SU-DHL-6 (cell line): ENCODE data around the gene CATSPER1.

ENCODE experiments used
- H2AFZ ChIP-seq: fragments of 200-600 bp; sonication (generic); 2 replicates; pipeline ENCODE4 v1.6.1; 2014; ENCODE audit warnings: low read depth, mild to moderate bottlenecking, moderate library complexity, mixed read lengths, antibody characterized with exemption, low read length; ENCODE audit not compliant: severe bottlenecking
- H3F3A ChIP-seq: fragments of 200-600 bp; shearing (Covaris generic); 2 replicates; pipeline ENCODE4 v1.6.0; 2016; ENCODE audit warnings: antibody characterized with exemption, mild to moderate bottlenecking; ENCODE audit not compliant: insufficient read depth
- H3K27ac ChIP-seq: fragments of 200-600 bp; sonication (generic); 2 replicates; pipeline ENCODE4 v1.5.1; 2016; ENCODE audit warnings: low read depth, mild to moderate bottlenecking, low read length, moderate library complexity, mixed read lengths
- H3K27me3 ChIP-seq: fragments of 200-600 bp; sonication (generic), shearing (Covaris generic); 2 replicates; pipeline ENCODE4 v1.6.0; 2014; ENCODE audit warnings: mild to moderate bottlenecking, low read length
- H3K36me3 ChIP-seq: fragments of 200-600 bp; sonication (generic); 2 replicates; pipeline ENCODE4 v1.6.1; 2014; ENCODE audit warnings: mild to moderate bottlenecking, low read length, mixed read lengths
- H3K4me2 ChIP-seq: fragments of 300-600, 200-600 bp; shearing (Covaris generic), sonication (generic); 2 replicates; pipeline ENCODE4 v1.6.0; 2014; ENCODE audit warnings: low read length, low read depth, mild to moderate bottlenecking; ENCODE audit not compliant: poor library complexity, severe bottlenecking
- H3K4me3 ChIP-seq: fragments of 200-600 bp; sonication (generic); 2 replicates; pipeline ENCODE4 v1.5.1; 2014; ENCODE audit warnings: antibody characterized with exemption, low read length, mild to moderate bottlenecking, mixed read lengths; ENCODE audit not compliant: insufficient read depth, poor library complexity, severe bottlenecking
- H3K79me2 ChIP-seq: fragments of 200-600 bp; sonication (generic); 2 replicates; pipeline ENCODE4 v1.6.1; 2014; ENCODE audit warnings: mild to moderate bottlenecking, low read length, moderate library complexity; ENCODE audit not compliant: insufficient read depth
- H3K9ac ChIP-seq: fragments of 200-600 bp; sonication (generic); 2 replicates; pipeline ENCODE4 v1.7.0; 2014; ENCODE audit warnings: mild to moderate bottlenecking, low read length
- H3K9me2 ChIP-seq: fragments of 200-600 bp; sonication (generic); replicated peaks from 2 replicates; pipeline ENCODE4 v1.6.1; 2014; ENCODE audit warnings: low read length; ENCODE audit not compliant: insufficient read depth
- H3K9me3 ChIP-seq: fragments of 200-600 bp; sonication (generic); 2 replicates; pipeline ENCODE4 v1.6.1; 2014; ENCODE audit warnings: low read length, mixed read lengths; ENCODE audit not compliant: insufficient read depth
- H4K20me1 ChIP-seq: fragments of 200-600 bp; sonication (generic); 2 replicates; pipeline ENCODE4 v1.6.1; 2014; ENCODE audit warnings: low read depth, mild to moderate bottlenecking, antibody characterized with exemption, low read length, moderate library complexity, mixed read lengths
- EZH2phosphoT487 ChIP-seq: fragments of 200-600 bp; sonication (generic), shearing (Covaris generic); conservative IDR thresholded peaks from 2 replicates; pipeline ENCODE4 v1.6.1; 2018; ENCODE audit warnings: mild to moderate bottlenecking, antibody characterized with exemption, low read length, moderate library complexity, mixed read lengths
- TF ChIP-seq, protein P1 (sequence below): fragments of 200-600 bp; sonication (generic); IDR thresholded peaks from one replicate; pipeline ENCODE4 v1.5.1; 2017; ENCODE audit warnings: antibody characterized with exemption, mild to moderate bottlenecking, low read length, moderate library complexity; ENCODE audit not compliant: insufficient read depth, poor library complexity, severe bottlenecking

CATSPER1 gene

DNA sequence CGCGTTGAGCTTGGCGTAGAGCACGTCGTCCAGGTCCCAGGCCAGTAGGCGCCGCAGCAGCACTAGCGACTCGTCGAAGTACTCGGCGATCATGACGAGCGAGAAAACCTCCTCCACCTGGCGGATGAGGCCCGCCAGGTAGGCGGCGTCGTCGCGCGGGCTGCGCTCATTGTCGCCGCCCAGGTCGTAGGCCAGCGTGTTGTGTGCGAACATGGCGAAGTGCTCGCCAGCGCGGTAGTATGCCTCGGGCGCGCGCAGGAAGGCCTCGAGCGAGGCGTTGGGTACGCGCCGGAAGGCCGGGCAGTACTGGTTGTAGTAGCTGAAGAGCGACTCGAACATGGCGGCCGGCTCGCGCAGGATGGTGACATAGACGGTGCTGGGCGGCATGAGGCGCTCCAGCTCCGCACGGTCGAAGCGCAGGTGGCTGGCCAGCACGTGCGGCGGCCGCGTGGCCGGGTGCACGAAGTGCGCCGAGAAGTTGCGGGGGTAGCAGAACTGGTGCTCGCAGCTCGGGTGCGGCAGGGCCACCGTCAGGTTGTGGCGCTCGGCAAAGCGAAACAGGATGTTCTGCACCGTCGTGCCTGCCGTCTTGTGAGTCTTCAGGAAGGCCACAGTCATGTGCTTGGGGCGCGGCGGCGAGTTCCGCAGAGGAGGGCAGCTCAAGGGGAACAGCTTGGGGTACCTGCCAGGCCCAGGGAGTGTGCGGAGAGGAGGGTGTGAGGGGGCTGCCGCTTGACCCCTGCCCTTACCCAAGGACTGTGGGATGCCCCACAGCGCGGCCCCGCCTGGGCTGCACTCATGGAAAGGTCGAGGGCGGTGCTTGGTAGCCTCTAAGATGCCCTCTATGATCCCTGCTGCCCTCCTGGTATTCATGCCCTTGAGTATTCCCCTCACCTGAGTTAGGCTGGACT is 17.0 kb upstream of the CATSPER1 start:
- no peak for TF ChIP-seq EZH2phosphoT487
- TF ChIP-seq, protein P1, sequence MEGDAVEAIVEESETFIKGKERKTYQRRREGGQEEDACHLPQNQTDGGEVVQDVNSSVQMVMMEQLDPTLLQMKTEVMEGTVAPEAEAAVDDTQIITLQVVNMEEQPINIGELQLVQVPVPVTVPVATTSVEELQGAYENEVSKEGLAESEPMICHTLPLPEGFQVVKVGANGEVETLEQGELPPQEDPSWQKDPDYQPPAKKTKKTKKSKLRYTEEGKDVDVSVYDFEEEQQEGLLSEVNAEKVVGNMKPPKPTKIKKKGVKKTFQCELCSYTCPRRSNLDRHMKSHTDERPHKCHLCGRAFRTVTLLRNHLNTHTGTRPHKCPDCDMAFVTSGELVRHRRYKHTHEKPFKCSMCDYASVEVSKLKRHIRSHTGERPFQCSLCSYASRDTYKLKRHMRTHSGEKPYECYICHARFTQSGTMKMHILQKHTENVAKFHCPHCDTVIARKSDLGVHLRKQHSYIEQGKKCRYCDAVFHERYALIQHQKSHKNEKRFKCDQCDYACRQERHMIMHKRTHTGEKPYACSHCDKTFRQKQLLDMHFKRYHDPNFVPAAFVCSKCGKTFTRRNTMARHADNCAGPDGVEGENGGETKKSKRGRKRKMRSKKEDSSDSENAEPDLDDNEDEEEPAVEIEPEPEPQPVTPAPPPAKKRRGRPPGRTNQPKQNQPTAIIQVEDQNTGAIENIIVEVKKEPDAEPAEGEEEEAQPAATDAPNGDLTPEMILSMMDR, result no peak

DNA sequence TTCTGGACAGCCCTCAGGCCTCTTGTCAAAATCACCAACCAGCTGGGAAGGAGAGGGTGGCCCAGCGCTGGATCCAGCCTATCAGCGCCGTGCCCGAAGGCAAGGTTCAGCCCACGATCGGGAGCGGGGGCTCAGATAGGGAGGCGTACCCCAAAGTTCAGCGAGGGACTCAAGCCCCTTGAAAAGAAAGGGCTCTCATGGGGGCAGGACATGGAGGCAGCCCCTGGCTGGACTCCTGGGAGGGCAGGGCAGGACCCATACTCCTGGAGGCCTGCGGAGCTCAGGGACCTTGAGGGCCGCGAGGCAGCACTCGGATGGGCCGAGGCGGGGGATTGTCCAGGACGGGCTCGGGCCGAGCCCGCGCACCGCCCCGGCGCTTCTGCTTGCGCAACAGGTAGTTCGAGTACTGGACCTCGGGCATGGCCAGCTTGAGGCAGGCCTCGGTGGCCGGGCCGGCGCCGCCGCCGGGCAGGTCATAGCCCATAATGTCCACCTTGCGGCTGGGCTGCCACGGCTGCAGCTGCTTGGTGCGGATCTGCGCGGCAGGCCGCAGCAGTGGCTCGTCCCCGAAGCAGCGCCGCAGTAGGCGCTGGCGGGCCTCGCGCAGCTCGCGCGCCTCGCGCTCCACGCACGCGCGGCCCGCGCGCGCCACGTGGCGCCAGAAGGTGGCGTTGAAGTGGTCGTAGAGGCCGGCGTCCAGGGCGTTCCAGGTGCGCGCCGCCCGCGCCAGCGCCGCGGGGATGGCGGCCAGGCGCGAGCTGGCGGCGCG is 16.1 kb upstream of the CATSPER1 start:
- no peaks in the 10 kb centered on the region for H3K9me3 ChIP-seq
- H3K4me2 ChIP-seq, result no peak overlapping the region
- H3K4me3 ChIP-seq, result no peak overlapping the region
- no peak for TF ChIP-seq EZH2phosphoT487
- TF ChIP-seq, protein P1, result no peak
- no peaks in the 10 kb centered on the region for H4K20me1 ChIP-seq
- H3F3A ChIP-seq, result no peaks in the 10 kb centered on the region
- H3K9me2 ChIP-seq, result no peaks in the 10 kb centered on the region
- H3K79me2 ChIP-seq, result no peaks in the 10 kb centered on the region
- H3K27me3 ChIP-seq, result no peaks in the 10 kb centered on the region
- no peak overlapping the region for H3K9ac ChIP-seq
- H2AFZ ChIP-seq, result no peak overlapping the region
- no peaks in the 10 kb centered on the region for H3K36me3 ChIP-seq
- no peak overlapping the region for H3K27ac ChIP-seq

More for the DNA sequence above, 17.0 kb upstream of the CATSPER1 start:
- Histone ChIP-seq H3K9me3 (no peaks in the 10 kb centered on the region), H4K20me1 (no peaks in the 10 kb centered on the region), H2AFZ (no peak overlapping the region), H3K27ac (no peak overlapping the region), H3K36me3 (no peaks in the 10 kb centered on the region), H3K79me2 (no peaks in the 10 kb centered on the region), H3K4me3 (no peak overlapping the region), H3K9ac (no peak overlapping the region), H3K9me2 (no peaks in the 10 kb centered on the region), H3F3A (no peaks in the 10 kb centered on the region), H3K27me3 (no peaks in the 10 kb centered on the region), H3K4me2 (no peak overlapping the region)

DNA sequence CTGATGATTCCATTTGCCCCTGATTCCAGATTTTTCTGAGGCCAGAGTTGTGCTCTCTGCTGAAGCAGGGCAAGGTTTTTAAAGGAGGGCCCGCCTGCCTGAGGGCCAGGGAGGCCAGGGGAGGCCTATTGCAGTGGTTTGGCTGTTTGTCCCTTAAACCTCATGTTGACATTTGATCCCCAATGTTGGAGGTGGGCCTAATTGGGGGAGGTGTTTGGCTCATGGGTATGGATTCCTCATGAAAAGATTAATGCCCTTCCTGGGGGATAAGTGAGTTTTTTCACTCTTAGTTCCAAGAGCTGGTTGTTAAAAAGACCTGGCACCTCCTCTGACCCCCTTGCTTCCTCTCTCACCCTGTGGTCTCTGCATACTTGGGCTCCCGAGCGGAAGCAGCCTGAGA is 13.5 kb upstream of the CATSPER1 start:
- no peak overlapping the region for H2AFZ ChIP-seq
- H3K36me3 ChIP-seq, result no peaks in the 10 kb centered on the region
- no peak overlapping the region for H3K4me2 ChIP-seq
- H3K27me3 ChIP-seq, result no peaks in the 10 kb centered on the region
- H4K20me1 ChIP-seq, result no peaks in the 10 kb centered on the region
- H3K27ac ChIP-seq, result no peak overlapping the region
- H3K9me3 ChIP-seq, result no peaks in the 10 kb centered on the region
- TF ChIP-seq, protein P1, result no peak
- no peak for TF ChIP-seq EZH2phosphoT487
- no peaks in the 10 kb centered on the region for H3F3A ChIP-seq
- H3K9ac ChIP-seq, result no peak overlapping the region
- H3K4me3 ChIP-seq, result no peak overlapping the region
- H3K9me2 ChIP-seq, result no peaks in the 10 kb centered on the region
- no peaks in the 10 kb centered on the region for H3K79me2 ChIP-seq
